Measurements from ENCODE around the gene AP3S1. TPM values are rescaled to one million over a fixed set of nuclear protein-coding genes. Genes with fewer than 3 reads are reported as not detected.

AP3S1 gene
- total RNA-seq: 56.1 TPM
- polyA plus RNA-seq: 85.0 TPM
- long read RNA-seq, donor 1, transcript AP3S1-201 (6 exons, 1,730 nt): major isoform, 5 of 5 reads
- long read RNA-seq, donor 1, partial matches to known transcripts: 0 of 5 reads
- long read RNA-seq, donor 1, other reads (novel, unspliced or antisense): 0 of 5 reads
- long read RNA-seq, donor 2: 0 reads
- long read RNA-seq, donor 3, transcript AP3S1-201 (6 exons, 1,730 nt): major isoform, 37 of 122 reads
- long read RNA-seq, donor 3, partial matches to known transcripts: 83 of 122 reads
- long read RNA-seq, donor 3, other reads (novel, unspliced or antisense): 0 of 122 reads
- long read RNA-seq, donor 4, transcript AP3S1-201 (6 exons, 1,730 nt): major isoform, 17 of 17 reads
- long read RNA-seq, donor 4, partial matches to known transcripts: 0 of 17 reads
- long read RNA-seq, donor 4, other reads (novel, unspliced or antisense): 0 of 17 reads
- long read RNA-seq, donor 5, transcript AP3S1-201 (6 exons, 1,730 nt): major isoform, 57 of 58 reads
- long read RNA-seq, donor 5, partial matches to known transcripts: 0 of 58 reads
- long read RNA-seq, donor 5, other reads (novel, unspliced or antisense): 0 of 58 reads
- long read RNA-seq, donor 6, transcript AP3S1-201 (6 exons, 1,730 nt): major isoform, 26 of 26 reads
- long read RNA-seq, donor 6, partial matches to known transcripts: 0 of 26 reads
- long read RNA-seq, donor 6, other reads (novel, unspliced or antisense): 0 of 26 reads
- long read RNA-seq, donor 7, transcript AP3S1-201 (6 exons, 1,730 nt): major isoform, 34 of 37 reads
- long read RNA-seq, donor 7, partial matches to known transcripts: 0 of 37 reads
- long read RNA-seq, donor 7, other reads (novel, unspliced or antisense): 0 of 37 reads
- long read RNA-seq, donor 8, transcript AP3S1-201 (6 exons, 1,730 nt): major isoform, 22 of 29 reads
- long read RNA-seq, donor 8, partial matches to known transcripts: 7 of 29 reads
- long read RNA-seq, donor 8, other reads (novel, unspliced or antisense): 0 of 29 reads
- long read RNA-seq, donor 9, transcript AP3S1-201 (6 exons, 1,730 nt): major isoform, 21 of 22 reads
- long read RNA-seq, donor 9, partial matches to known transcripts: 0 of 22 reads
- long read RNA-seq, donor 9, other reads (novel, unspliced or antisense): 0 of 22 reads
- long read RNA-seq, donor 10, transcript AP3S1-201 (6 exons, 1,730 nt): major isoform, 23 of 23 reads
- long read RNA-seq, donor 10, partial matches to known transcripts: 0 of 23 reads
- long read RNA-seq, donor 10, other reads (novel, unspliced or antisense): 0 of 23 reads

GRCh38 chr5:115841382-115842088 is at the start of gene AP3S1, which contains the start of gene ATG12:
AP3S1 (plus strand) TSS chr5:115841935; CDS start chr5:115842038, 103 bp downstream.
ATG12 (minus strand) TSS chr5:115841565; CDS start chr5:115841552, 13 bp downstream.
- H3K27me3 ChIP-seq (ENCODE audit: control insufficient read depth in 2 of 2, insufficient read depth in 1 of 2, low read length in 1 of 2): no peaks in the 10 kb centered on the region
- H3K36me3 ChIP-seq (ENCODE audit: control insufficient read depth in 2 of 2, insufficient read depth in 2 of 2, low read length in 1 of 2): peaks cover 0 to 12% of the 10 kb centered on the region in 2 donors
- DNase-seq (ENCODE audit: low read depth in 6 of 9, low spot score in 9 of 9): peak; percentile 92 to 98 (median 94)
- peak within 1 kb of the TSS; percentile 89 to 93 for H3K27ac ChIP-seq (ENCODE audit: low read depth in 1 of 2, low read length in 1 of 2)
- 9% methylated on average over 65 of the region's 65 CpGs for WGBS
- H3K9me3 ChIP-seq (ENCODE audit: control insufficient read depth in 2 of 2, insufficient read depth in 1 of 2, low read length in 1 of 2): no peaks in the 10 kb centered on the region
- H3K4me3 ChIP-seq (ENCODE audit: low read length in 2 of 2): peak within 1 kb of the TSS; percentile 84 to 91
- peaks cover 10 to 13% of the 10 kb centered on the region in 2 donors for H3K4me1 ChIP-seq (ENCODE audit: control insufficient read depth in 2 of 2, insufficient read depth in 2 of 2, low read length in 2 of 2)

GRCh38 chr5:115795700-115796099 is 46.0 kb upstream of the AP3S1 start:
- no peaks in the 10 kb centered on the region for H3K36me3 ChIP-seq (ENCODE audit: control insufficient read depth in 2 of 2, insufficient read depth in 2 of 2, low read length in 1 of 2)
- no peaks in the 10 kb centered on the region for H3K27me3 ChIP-seq (ENCODE audit: control insufficient read depth in 2 of 2, insufficient read depth in 1 of 2, low read length in 1 of 2)
- no peaks in the 10 kb centered on the region for H3K9me3 ChIP-seq (ENCODE audit: control insufficient read depth in 2 of 2, insufficient read depth in 1 of 2, low read length in 1 of 2)
- WGBS: 100% methylated on average over 1 of the region's 1 CpG
- H3K4me3 ChIP-seq (ENCODE audit: low read length in 2 of 2): no peak overlapping the region
- H3K27ac ChIP-seq (ENCODE audit: low read depth in 1 of 2, low read length in 1 of 2): no peak overlapping the region
- no peak for DNase-seq (ENCODE audit: low read depth in 6 of 9, low spot score in 9 of 9)
- H3K4me1 ChIP-seq (ENCODE audit: control insufficient read depth in 2 of 2, insufficient read depth in 2 of 2, low read length in 2 of 2): no peaks in the 10 kb centered on the region

- DNase-seq (ENCODE audit: low read depth in 6 of 9, low spot score in 9 of 9): no peak
- H3K27me3 ChIP-seq (ENCODE audit: control insufficient read depth in 2 of 2, insufficient read depth in 1 of 2, low read length in 1 of 2): no peaks in the 10 kb centered on the region
- 95% methylated on average over 3 of the region's 3 CpGs for WGBS
- no peaks in the 10 kb centered on the region for H3K4me1 ChIP-seq (ENCODE audit: control insufficient read depth in 2 of 2, insufficient read depth in 2 of 2, low read length in 2 of 2)
- H3K4me3 ChIP-seq (ENCODE audit: low read length in 2 of 2): no peak overlapping the region
- H3K36me3 ChIP-seq (ENCODE audit: control insufficient read depth in 2 of 2, insufficient read depth in 2 of 2, low read length in 1 of 2): no peaks in the 10 kb centered on the region
- H3K9me3 ChIP-seq (ENCODE audit: control insufficient read depth in 2 of 2, insufficient read depth in 1 of 2, low read length in 1 of 2): no peaks in the 10 kb centered on the region
- H3K27ac ChIP-seq (ENCODE audit: low read depth in 1 of 2, low read length in 1 of 2): no peak overlapping the region
Observed at GRCh38 chr5:115796656-115797055, 45.1 kb upstream of the AP3S1 start.

- whole genome bisulfite sequencing: 93% methylated on average over 2 of the region's 2 CpGs
- Histone ChIP-seq H3K4me3 (ENCODE audit: low read length in 2 of 2) (no peak overlapping the region), H3K4me1 (ENCODE audit: control insufficient read depth in 2 of 2, insufficient read depth in 2 of 2, low read length in 2 of 2) (no peaks in the 10 kb centered on the region), H3K27me3 (ENCODE audit: control insufficient read depth in 2 of 2, insufficient read depth in 1 of 2, low read length in 1 of 2) (no peaks in the 10 kb centered on the region), H3K27ac (ENCODE audit: low read depth in 1 of 2, low read length in 1 of 2) (no peak overlapping the region), H3K9me3 (ENCODE audit: control insufficient read depth in 2 of 2, insufficient read depth in 1 of 2, low read length in 1 of 2) (no peaks in the 10 kb centered on the region), H3K36me3 (ENCODE audit: control insufficient read depth in 2 of 2, insufficient read depth in 2 of 2, low read length in 1 of 2) (no peaks in the 10 kb centered on the region)
- DNase-seq (ENCODE audit: low read depth in 6 of 9, low spot score in 9 of 9): no peak
Observed at GRCh38 chr5:115798252-115798651, 43.5 kb upstream of the AP3S1 start.

- no peak overlapping the region for H3K4me3 ChIP-seq (ENCODE audit: low read length in 2 of 2)
- H3K27ac ChIP-seq (ENCODE audit: low read depth in 1 of 2, low read length in 1 of 2): no peak overlapping the region
- no peaks in the 10 kb centered on the region for H3K27me3 ChIP-seq (ENCODE audit: control insufficient read depth in 2 of 2, insufficient read depth in 1 of 2, low read length in 1 of 2)
- no peaks in the 10 kb centered on the region for H3K36me3 ChIP-seq (ENCODE audit: control insufficient read depth in 2 of 2, insufficient read depth in 2 of 2, low read length in 1 of 2)
- no peaks in the 10 kb centered on the region for H3K9me3 ChIP-seq (ENCODE audit: control insufficient read depth in 2 of 2, insufficient read depth in 1 of 2, low read length in 1 of 2)
- no peak for DNase-seq (ENCODE audit: low read depth in 6 of 9, low spot score in 9 of 9)
- WGBS: 90% methylated on average over 2 of the region's 2 CpGs
- no peaks in the 10 kb centered on the region for H3K4me1 ChIP-seq (ENCODE audit: control insufficient read depth in 2 of 2, insufficient read depth in 2 of 2, low read length in 2 of 2)
Observed at GRCh38 chr5:115800108-115800507, 41.6 kb upstream of the AP3S1 start.

GRCh38 chr5:115801152-115801551 is 40.6 kb upstream of the AP3S1 start:
- Histone ChIP-seq H3K36me3 (ENCODE audit: control insufficient read depth in 2 of 2, insufficient read depth in 2 of 2, low read length in 1 of 2) (no peaks in the 10 kb centered on the region), H3K27ac (ENCODE audit: low read depth in 1 of 2, low read length in 1 of 2) (no peak overlapping the region), H3K9me3 (ENCODE audit: control insufficient read depth in 2 of 2, insufficient read depth in 1 of 2, low read length in 1 of 2) (no peaks in the 10 kb centered on the region), H3K4me3 (ENCODE audit: low read length in 2 of 2) (no peak overlapping the region), H3K27me3 (ENCODE audit: control insufficient read depth in 2 of 2, insufficient read depth in 1 of 2, low read length in 1 of 2) (no peaks in the 10 kb centered on the region), H3K4me1 (ENCODE audit: control insufficient read depth in 2 of 2, insufficient read depth in 2 of 2, low read length in 2 of 2) (no peaks in the 10 kb centered on the region)
- DNase-seq (ENCODE audit: low read depth in 6 of 9, low spot score in 9 of 9): no peak
- 94% methylated on average over 2 of the region's 2 CpGs for WGBS

GRCh38 chr5:115801984-115802383 is 39.8 kb upstream of the AP3S1 start:
- Histone ChIP-seq H3K4me1 (ENCODE audit: control insufficient read depth in 2 of 2, insufficient read depth in 2 of 2, low read length in 2 of 2) (no peaks in the 10 kb centered on the region), H3K27ac (ENCODE audit: low read depth in 1 of 2, low read length in 1 of 2) (no peak overlapping the region), H3K9me3 (ENCODE audit: control insufficient read depth in 2 of 2, insufficient read depth in 1 of 2, low read length in 1 of 2) (no peaks in the 10 kb centered on the region), H3K4me3 (ENCODE audit: low read length in 2 of 2) (no peak overlapping the region), H3K27me3 (ENCODE audit: control insufficient read depth in 2 of 2, insufficient read depth in 1 of 2, low read length in 1 of 2) (no peaks in the 10 kb centered on the region), H3K36me3 (ENCODE audit: control insufficient read depth in 2 of 2, insufficient read depth in 2 of 2, low read length in 1 of 2) (no peaks in the 10 kb centered on the region)
- DNase-seq (ENCODE audit: low read depth in 6 of 9, low spot score in 9 of 9): no peak
- WGBS: 72% methylated on average over 1 of the region's 1 CpG

GRCh38 chr5:115806986-115807653 is 34.6 kb upstream of the AP3S1 start:
- Histone ChIP-seq H3K27ac (ENCODE audit: low read depth in 1 of 2, low read length in 1 of 2) (no peak overlapping the region), H3K27me3 (ENCODE audit: control insufficient read depth in 2 of 2, insufficient read depth in 1 of 2, low read length in 1 of 2) (no peaks in the 10 kb centered on the region), H3K4me1 (ENCODE audit: control insufficient read depth in 2 of 2, insufficient read depth in 2 of 2, low read length in 2 of 2) (no peaks in the 10 kb centered on the region), H3K4me3 (ENCODE audit: low read length in 2 of 2) (no peak overlapping the region), H3K9me3 (ENCODE audit: control insufficient read depth in 2 of 2, insufficient read depth in 1 of 2, low read length in 1 of 2) (no peaks in the 10 kb centered on the region), H3K36me3 (ENCODE audit: control insufficient read depth in 2 of 2, insufficient read depth in 2 of 2, low read length in 1 of 2) (no peaks in the 10 kb centered on the region)
- no peak for DNase-seq (ENCODE audit: low read depth in 6 of 9, low spot score in 9 of 9)
- 86% methylated on average over 2 of the region's 2 CpGs for WGBS
